OCI-LY3 (cell line): ENCODE data around the gene STRA8.

Experiments
- H2AFZ ChIP-seq: fragments of 200-600, 300-600 bp; shearing (Covaris generic); 2 replicates; pipeline ENCODE4 v1.6.0; 2014; ENCODE audit warnings: antibody characterized with exemption, low read depth, low read length
- H3K27ac ChIP-seq: fragments of 200-600, 300-600 bp; sonication (generic); 2 replicates; pipeline ENCODE4 v1.5.1; 2014; ENCODE audit warnings: mild to moderate bottlenecking, low read length, moderate library complexity, mixed read lengths
- H3K27me3 ChIP-seq: fragments of 200-600, 300-600 bp; sonication (generic); 2 replicates; pipeline ENCODE4 v1.6.1; 2014; ENCODE audit warnings: low read depth, low read length, mixed read lengths
- H3K36me3 ChIP-seq: fragments of 200-600, 300-600 bp; sonication (generic); replicated peaks from 2 replicates; pipeline ENCODE3; 2014; ENCODE audit warnings: low read depth, low read length, mixed read lengths
- H3K4me1 ChIP-seq: fragments of 300-600, 200-600 bp; sonication (generic); 2 replicates; pipeline ENCODE4 v1.6.1; 2014; ENCODE audit warnings: low read length, mixed read lengths
- H3K4me2 ChIP-seq: fragments of 200-600, 300-600 bp; sonication (generic); 2 replicates; pipeline ENCODE4 v1.6.1; 2014; ENCODE audit warnings: low read length, mixed read lengths
- H3K4me3 ChIP-seq: fragments of 300-600, 200-600 bp; sonication (generic); 2 replicates; pipeline ENCODE4 v1.5.1; 2014; ENCODE audit warnings: antibody characterized with exemption, mild to moderate bottlenecking, low read length, moderate library complexity
- H3K79me2 ChIP-seq: fragments of 300-600, 200-600 bp; shearing (Covaris generic); 2 replicates; pipeline ENCODE4 v1.6.1; 2014; ENCODE audit warnings: mild to moderate bottlenecking, low read length, mixed read lengths
- H3K9ac ChIP-seq: fragments of 300-600, 200-600 bp; shearing (Covaris generic); 2 replicates; pipeline ENCODE4 v1.6.0; 2014; ENCODE audit warnings: mild to moderate bottlenecking, low read length, moderate library complexity
- H3K9me3 ChIP-seq: fragments of 200-600, 300-600 bp; shearing (Covaris generic); 2 replicates; pipeline ENCODE4 v1.6.1; 2014; ENCODE audit warnings: low read length, mixed read lengths; ENCODE audit not compliant: insufficient read depth
- H4K20me1 ChIP-seq: fragments of 200-600, 300-600 bp; sonication (generic); 2 replicates; pipeline ENCODE4 v1.6.1; 2016; ENCODE audit warnings: low read length, mixed read lengths; ENCODE audit not compliant: insufficient read depth
- CTCF ChIP-seq: fragments of 200-600, 300-600 bp; sonication (generic); IDR thresholded peaks from 2 replicates; pipeline ENCODE4 v1.5.1; 2014; ENCODE audit warnings: antibody characterized with exemption, low read length, low read depth
- EZH2phosphoT487 ChIP-seq: fragments of 200-600 bp; shearing (Covaris generic); IDR thresholded peaks from 2 replicates; pipeline ENCODE4 v1.6.1; 2018; ENCODE audit warnings: antibody characterized with exemption, mixed run types, low read depth

The STRA8 gene

GRCh38 chr7:135190703-135191102 lies 42.9 kb upstream of the STRA8 start:
- Histone ChIP-seq H3K4me1 (peaks cover 52% of the 10 kb centered on the region), H3K4me3 (no peak overlapping the region), H3K4me2 (no peak overlapping the region), H4K20me1 (no peaks in the 10 kb centered on the region), H3K27me3 (peaks cover 18% of the 10 kb centered on the region), H3K9ac (no peak overlapping the region), H3K36me3 (peaks cover 43% of the 10 kb centered on the region), H2AFZ (no peak overlapping the region), H3K79me2 (no peaks in the 10 kb centered on the region), H3K27ac (no peak overlapping the region), H3K9me3 (no peaks in the 10 kb centered on the region)
- TF ChIP-seq CTCF (no peak), EZH2phosphoT487 (no peak)

DNA sequence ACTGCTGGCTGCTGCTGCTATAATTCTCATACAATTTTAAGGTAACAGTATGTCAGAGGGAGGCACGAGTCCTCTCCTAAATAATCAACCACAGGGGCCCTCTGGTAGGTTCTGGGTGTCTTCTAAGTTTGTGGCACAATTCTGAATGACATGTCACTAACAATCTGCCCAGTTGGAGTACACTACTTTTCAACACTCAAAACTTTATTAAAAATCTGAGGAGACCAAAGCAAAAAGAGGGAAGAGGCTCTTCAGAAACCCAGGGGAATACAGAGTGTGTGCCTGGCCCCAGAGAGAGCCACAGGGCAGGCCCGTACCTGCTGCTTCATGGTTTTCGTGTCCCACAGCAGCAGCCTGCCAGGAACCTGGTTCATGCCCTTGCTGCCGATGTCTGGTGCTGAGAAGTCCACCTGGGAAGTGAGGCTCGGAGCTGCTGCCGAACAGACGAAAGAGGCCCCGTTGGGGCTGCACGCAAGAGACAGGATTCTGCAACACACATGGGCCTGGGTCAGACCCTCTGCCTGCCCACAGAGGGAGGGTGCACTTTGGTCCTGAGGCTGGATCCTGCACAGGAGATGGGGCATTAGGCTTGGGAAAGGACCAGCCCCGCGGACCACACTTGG lies 40.6 kb upstream of the STRA8 start:
- Histone ChIP-seq H3K36me3 (peaks cover 46% of the 10 kb centered on the region), H3K4me2 (no peak overlapping the region), H3K9me3 (no peaks in the 10 kb centered on the region), H3K27ac (no peak overlapping the region), H3K79me2 (no peaks in the 10 kb centered on the region), H3K4me1 (peaks cover 29% of the 10 kb centered on the region), H3K9ac (no peak overlapping the region), H3K4me3 (no peak overlapping the region), H4K20me1 (no peaks in the 10 kb centered on the region), H2AFZ (no peak overlapping the region), H3K27me3 (peaks cover 18% of the 10 kb centered on the region)
- TF ChIP-seq CTCF (no peak), EZH2phosphoT487 (no peak)

GRCh38 chr7:135193615-135194081 lies 40.0 kb upstream of the STRA8 start:
- Histone ChIP-seq H3K4me3 (no peak overlapping the region), H3K27me3 (peaks cover 18% of the 10 kb centered on the region), H3K9me3 (no peaks in the 10 kb centered on the region), H3K4me2 (no peak overlapping the region), H3K9ac (no peak overlapping the region), H3K4me1 (peaks cover 22% of the 10 kb centered on the region), H4K20me1 (no peaks in the 10 kb centered on the region), H3K27ac (no peak overlapping the region), H2AFZ (no peak overlapping the region), H3K79me2 (no peaks in the 10 kb centered on the region), H3K36me3 (peaks cover 51% of the 10 kb centered on the region)
- no peak for TF ChIP-seq EZH2phosphoT487
- TF ChIP-seq CTCF = no peak

DNA sequence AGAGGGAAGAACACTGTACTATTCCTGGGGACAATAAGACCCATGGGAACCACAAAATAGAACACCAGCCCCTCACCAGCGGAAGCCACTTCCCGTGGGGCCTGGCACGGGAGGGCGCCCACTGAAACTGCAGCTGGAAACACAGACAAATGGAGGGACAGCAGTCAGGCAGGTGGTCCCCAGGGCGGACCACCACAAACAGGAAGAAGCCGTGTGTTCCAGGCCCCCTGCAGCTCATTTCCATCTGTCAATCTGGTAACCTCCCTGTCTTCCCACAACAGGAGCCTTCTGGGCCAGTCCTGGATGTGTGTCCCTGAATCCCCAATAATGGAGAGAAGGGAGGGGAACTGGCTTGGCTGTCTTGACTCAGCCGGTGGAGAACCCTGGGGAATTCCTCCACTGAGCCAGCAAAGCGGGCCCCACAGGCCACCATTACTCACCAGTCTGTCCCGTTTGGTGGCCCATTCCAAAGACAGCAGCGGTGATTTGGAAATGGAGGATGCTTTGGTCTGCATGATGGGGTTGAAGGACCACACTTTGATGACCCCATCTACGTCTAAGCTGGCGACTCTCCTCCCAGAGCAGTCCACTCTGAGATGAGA lies 39.0 kb upstream of the STRA8 start:
- Histone ChIP-seq H3K36me3 (peaks cover 47% of the 10 kb centered on the region), H3K27ac (no peak overlapping the region), H3K4me1 (peaks cover 20% of the 10 kb centered on the region), H3K79me2 (no peaks in the 10 kb centered on the region), H3K27me3 (peaks cover 15% of the 10 kb centered on the region), H4K20me1 (no peaks in the 10 kb centered on the region), H3K9ac (no peak overlapping the region), H3K9me3 (no peaks in the 10 kb centered on the region), H3K4me3 (no peak overlapping the region), H3K4me2 (no peak overlapping the region), H2AFZ (no peak overlapping the region)
- TF ChIP-seq CTCF = no peak
- TF ChIP-seq EZH2phosphoT487 = no peak
